ENCODE results near the gene TCAP.
A peak's percentile ranks its signal among the peaks of the same experiment; 100 is the strongest.

Gene TCAP

GRCh38 chr17:39622380-39623006, 42.7 kb upstream of the TCAP start:
- H3K4me3 ChIP-seq (ENCODE audit: low read length in 2 of 2), result peak overlapping the region in 1 of 2 donors; percentile 51
- no peaks in the 10 kb centered on the region for H3K9me3 ChIP-seq (ENCODE audit: control insufficient read depth in 2 of 2, low read length in 2 of 2)
- no peak overlapping the region for H3K27ac ChIP-seq (ENCODE audit: low read depth in 2 of 2, low read length in 2 of 2)
- H3K27me3 ChIP-seq (ENCODE audit: control insufficient read depth in 2 of 2, insufficient read depth in 2 of 2, low read length in 2 of 2), result peaks cover 0 to 8% of the 10 kb centered on the region in 2 donors
- peaks cover 35 to 50% of the 10 kb centered on the region in 2 donors for H3K4me1 ChIP-seq (ENCODE audit: control insufficient read depth in 2 of 2, insufficient read depth in 2 of 2, low read length in 2 of 2)
- peak overlapping the region in 1 of 2 donors; percentile 14 for H3K9ac ChIP-seq (ENCODE audit: low read depth in 1 of 2, low read length in 2 of 2)
- no peaks in the 10 kb centered on the region for H3K36me3 ChIP-seq (ENCODE audit: control insufficient read depth in 2 of 2, insufficient read depth in 2 of 2, low read length in 2 of 2)

GRCh38 chr17:39623356-39623950, 41.7 kb upstream of the TCAP start:
- H3K4me3 ChIP-seq (ENCODE audit: low read length in 2 of 2), result no peak overlapping the region
- H3K9me3 ChIP-seq (ENCODE audit: control insufficient read depth in 2 of 2, low read length in 2 of 2), result no peaks in the 10 kb centered on the region
- peak overlapping the region; percentile 48 to 69 for H3K27ac ChIP-seq (ENCODE audit: low read depth in 2 of 2, low read length in 2 of 2)
- H3K36me3 ChIP-seq (ENCODE audit: control insufficient read depth in 2 of 2, insufficient read depth in 2 of 2, low read length in 2 of 2), result no peaks in the 10 kb centered on the region
- peaks cover 38 to 47% of the 10 kb centered on the region in 2 donors for H3K4me1 ChIP-seq (ENCODE audit: control insufficient read depth in 2 of 2, insufficient read depth in 2 of 2, low read length in 2 of 2)
- H3K27me3 ChIP-seq (ENCODE audit: control insufficient read depth in 2 of 2, insufficient read depth in 2 of 2, low read length in 2 of 2), result peaks cover 0 to 10% of the 10 kb centered on the region in 2 donors
- H3K9ac ChIP-seq (ENCODE audit: low read depth in 1 of 2, low read length in 2 of 2), result peak overlapping the region; percentile 14 to 47

GRCh38 chr17:39624313-39624712, 40.8 kb upstream of the TCAP start:
- H3K36me3 ChIP-seq (ENCODE audit: control insufficient read depth in 2 of 2, insufficient read depth in 2 of 2, low read length in 2 of 2), result no peaks in the 10 kb centered on the region
- peaks cover 36 to 47% of the 10 kb centered on the region in 2 donors for H3K4me1 ChIP-seq (ENCODE audit: control insufficient read depth in 2 of 2, insufficient read depth in 2 of 2, low read length in 2 of 2)
- peak overlapping the region; percentile 41 to 99 for H3K9ac ChIP-seq (ENCODE audit: low read depth in 1 of 2, low read length in 2 of 2)
- H3K27me3 ChIP-seq (ENCODE audit: control insufficient read depth in 2 of 2, insufficient read depth in 2 of 2, low read length in 2 of 2), result peaks cover 0 to 10% of the 10 kb centered on the region in 2 donors
- no peak overlapping the region for H3K4me3 ChIP-seq (ENCODE audit: low read length in 2 of 2)
- no peaks in the 10 kb centered on the region for H3K9me3 ChIP-seq (ENCODE audit: control insufficient read depth in 2 of 2, low read length in 2 of 2)
- H3K27ac ChIP-seq (ENCODE audit: low read depth in 2 of 2, low read length in 2 of 2), result peak overlapping the region in 1 of 2 donors; percentile 98

GRCh38 chr17:39625198-39625785, 39.9 kb upstream of the TCAP start:
- H3K9ac ChIP-seq (ENCODE audit: low read depth in 1 of 2, low read length in 2 of 2), result peak overlapping the region; percentile 41 to 99
- peaks cover 0 to 10% of the 10 kb centered on the region in 2 donors for H3K27me3 ChIP-seq (ENCODE audit: control insufficient read depth in 2 of 2, insufficient read depth in 2 of 2, low read length in 2 of 2)
- peaks cover 38 to 50% of the 10 kb centered on the region in 2 donors for H3K4me1 ChIP-seq (ENCODE audit: control insufficient read depth in 2 of 2, insufficient read depth in 2 of 2, low read length in 2 of 2)

GRCh38 chr17:39626171-39627046, 38.7 kb upstream of the TCAP start, which contains the start of gene PPP1R1B:
Gene PPP1R1B (plus strand): TSS chr17:39626952. CDS start chr17:39627393, 441 bp downstream.
- H3K4me1 ChIP-seq (ENCODE audit: control insufficient read depth in 2 of 2, insufficient read depth in 2 of 2, low read length in 2 of 2), result peaks cover 43 to 60% of the 10 kb centered on the region in 2 donors
- peaks cover 0 to 10% of the 10 kb centered on the region in 2 donors for H3K27me3 ChIP-seq (ENCODE audit: control insufficient read depth in 2 of 2, insufficient read depth in 2 of 2, low read length in 2 of 2)
- peak within 1 kb of the TSS; percentile 98 to 99 for H3K27ac ChIP-seq (ENCODE audit: low read depth in 2 of 2, low read length in 2 of 2)
- H3K4me3 ChIP-seq (ENCODE audit: low read length in 2 of 2), result peak within 1 kb of the TSS; percentile 76 to 81
- H3K9me3 ChIP-seq (ENCODE audit: control insufficient read depth in 2 of 2, low read length in 2 of 2), result no peaks in the 10 kb centered on the region
- H3K9ac ChIP-seq (ENCODE audit: low read depth in 1 of 2, low read length in 2 of 2), result peak within 1 kb of the TSS; percentile 92 to 99
- H3K36me3 ChIP-seq (ENCODE audit: control insufficient read depth in 2 of 2, insufficient read depth in 2 of 2, low read length in 2 of 2), result peaks cover 0 to 3% of the 10 kb centered on the region in 2 donors

More at GRCh38 chr17:39625198-39625785, 39.9 kb upstream of the TCAP start:
- no peaks in the 10 kb centered on the region for H3K9me3 ChIP-seq (ENCODE audit: control insufficient read depth in 2 of 2, low read length in 2 of 2)
- peak overlapping the region; percentile 98 to 99 for H3K27ac ChIP-seq (ENCODE audit: low read depth in 2 of 2, low read length in 2 of 2)
- H3K4me3 ChIP-seq (ENCODE audit: low read length in 2 of 2), result peak overlapping the region in 1 of 2 donors; percentile 76
- peaks cover 0 to 1% of the 10 kb centered on the region in 2 donors for H3K36me3 ChIP-seq (ENCODE audit: control insufficient read depth in 2 of 2, insufficient read depth in 2 of 2, low read length in 2 of 2)

GRCh38 chr17:39627047-39627711, 38.0 kb upstream of the TCAP start:
- H3K27me3 ChIP-seq (ENCODE audit: control insufficient read depth in 2 of 2, insufficient read depth in 2 of 2, low read length in 2 of 2), result peaks cover 0 to 10% of the 10 kb centered on the region in 2 donors
- peak overlapping the region; percentile 92 to 99 for H3K9ac ChIP-seq (ENCODE audit: low read depth in 1 of 2, low read length in 2 of 2)
- H3K9me3 ChIP-seq (ENCODE audit: control insufficient read depth in 2 of 2, low read length in 2 of 2), result no peaks in the 10 kb centered on the region
- peaks cover 46 to 66% of the 10 kb centered on the region in 2 donors for H3K4me1 ChIP-seq (ENCODE audit: control insufficient read depth in 2 of 2, insufficient read depth in 2 of 2, low read length in 2 of 2)
- peak overlapping the region; percentile 76 to 81 for H3K4me3 ChIP-seq (ENCODE audit: low read length in 2 of 2)
- peaks cover 0 to 3% of the 10 kb centered on the region in 2 donors for H3K36me3 ChIP-seq (ENCODE audit: control insufficient read depth in 2 of 2, insufficient read depth in 2 of 2, low read length in 2 of 2)
- H3K27ac ChIP-seq (ENCODE audit: low read depth in 2 of 2, low read length in 2 of 2), result peak overlapping the region; percentile 98 to 99

- Histone ChIP-seq H3K4me1 (ENCODE audit: control insufficient read depth in 2 of 2, insufficient read depth in 2 of 2, low read length in 2 of 2) (peaks cover 45 to 64% of the 10 kb centered on the region in 2 donors), H3K4me3 (ENCODE audit: low read length in 2 of 2) (peak overlapping the region; percentile 76 to 81), H3K27ac (ENCODE audit: low read depth in 2 of 2, low read length in 2 of 2) (peak overlapping the region; percentile 98 to 99), H3K36me3 (ENCODE audit: control insufficient read depth in 2 of 2, insufficient read depth in 2 of 2, low read length in 2 of 2) (peaks cover 0 to 3% of the 10 kb centered on the region in 2 donors), H3K9me3 (ENCODE audit: control insufficient read depth in 2 of 2, low read length in 2 of 2) (no peaks in the 10 kb centered on the region), H3K27me3 (ENCODE audit: control insufficient read depth in 2 of 2, insufficient read depth in 2 of 2, low read length in 2 of 2) (peaks cover 0 to 10% of the 10 kb centered on the region in 2 donors), H3K9ac (ENCODE audit: low read depth in 1 of 2, low read length in 2 of 2) (peak overlapping the region; percentile 90 to 99)
Measured at GRCh38 chr17:39627712-39628516, 37.2 kb upstream of the TCAP start.

- peak overlapping the region; percentile 84 to 99 for H3K9ac ChIP-seq (ENCODE audit: low read depth in 1 of 2, low read length in 2 of 2)
- peaks cover 51 to 66% of the 10 kb centered on the region in 2 donors for H3K4me1 ChIP-seq (ENCODE audit: control insufficient read depth in 2 of 2, insufficient read depth in 2 of 2, low read length in 2 of 2)
- H3K4me3 ChIP-seq (ENCODE audit: low read length in 2 of 2), result peak overlapping the region; percentile 61 to 72
- H3K36me3 ChIP-seq (ENCODE audit: control insufficient read depth in 2 of 2, insufficient read depth in 2 of 2, low read length in 2 of 2), result peaks cover 0 to 3% of the 10 kb centered on the region in 2 donors
- peak overlapping the region; percentile 98 to 99 for H3K27ac ChIP-seq (ENCODE audit: low read depth in 2 of 2, low read length in 2 of 2)
- H3K9me3 ChIP-seq (ENCODE audit: control insufficient read depth in 2 of 2, low read length in 2 of 2), result no peaks in the 10 kb centered on the region
- H3K27me3 ChIP-seq (ENCODE audit: control insufficient read depth in 2 of 2, insufficient read depth in 2 of 2, low read length in 2 of 2), result peaks cover 0 to 10% of the 10 kb centered on the region in 2 donors
Measured at GRCh38 chr17:39628655-39629493, 36.3 kb upstream of the TCAP start.
